MM.1S (cell line): ENCODE measurements around the gene CCDC150.
"Not testable (repeated sequence)": the region's sequence is repeated elsewhere in the genome, so short reads cannot be mapped to it uniquely, and the experiment has no call there.

ENCODE experiments used
- CTCF ChIP-seq: fragments of 300-600 bp; sonication (generic); IDR thresholded peaks from 2 replicates; pipeline ENCODE4 v1.5.1; 2016; ENCODE audit warnings: antibody characterized with exemption, low read length, mixed read lengths
- EZH2 ChIP-seq: fragments of 300-600 bp; sonication (generic); optimal IDR thresholded peaks from 2 replicates; pipeline ENCODE3; 2017; ENCODE audit warnings: low read depth, mild to moderate bottlenecking, antibody characterized with exemption, low read length, mixed read lengths

- TF ChIP-seq CTCF, EZH2: not testable (repeated sequence)
These were observed 47.2 kb downstream of the CCDC150 start for GRCh38 chr2:196686737-196687136.
